Peyer's patch (tissue), 4 donors: ENCODE measurements around the gene CFAP70.

ENCODE experiments used
- CTCF ChIP-seq, 6 experiments: fragments of 450-650 bp in 4 of 6; fragments of 200-600 bp in 2 of 6; sonication (generic) in 1 of 6; IDR thresholded peaks; one replicate each; pipeline ENCODE4 v1.5.1; 2017 to 2019; ENCODE audit warnings: antibody characterized with exemption in 6 of 6, mild to moderate bottlenecking in 3 of 6, moderate library complexity in 1 of 6
- POLR2A ChIP-seq, 2 donors: fragments of 450-650 bp; IDR thresholded peaks; one replicate each; pipeline ENCODE4 v1.5.1; 2017; ENCODE audit warnings: antibody characterized with exemption in 2 of 2, mild to moderate bottlenecking in 2 of 2, moderate library complexity in 2 of 2

GRCh38 chr10:73218431-73219191, 140.1 kb downstream of the CFAP70 start:
- TF ChIP-seq POLR2A (IDR thresholded peaks at IDR 0.05) (no peak), CTCF (IDR thresholded peaks at IDR 0.05) (peak in 1 of 6 experiments; percentile 24)
